Muscle layer of colon (tissue), 2 donors: ENCODE results near the gene OR4D6.
"Not testable (repeated sequence)": the region's sequence is repeated elsewhere in the genome, so short reads cannot be mapped to it uniquely, and the experiment has no call there.

Experiments used
- H3K27ac ChIP-seq: one replicate; pipeline ENCODE4 v1.7.0; 2013; ENCODE audit warnings: low read depth, mild to moderate bottlenecking, low read length, moderate library complexity
- H3K27me3 ChIP-seq, 2 donors: one replicate each; pipeline ENCODE4 v1.7.0; 2013; ENCODE audit warnings: low read length in 2 of 2, mild to moderate bottlenecking in 2 of 2; ENCODE audit not compliant: insufficient read depth in 2 of 2, control insufficient read depth in 1 of 2
- H3K36me3 ChIP-seq: one replicate; pipeline ENCODE4 v1.7.0; 2013; ENCODE audit warnings: mild to moderate bottlenecking, low read length; ENCODE audit not compliant: insufficient read depth
- H3K4me1 ChIP-seq: one replicate; pipeline ENCODE4 v1.7.0; 2013; ENCODE audit warnings: mild to moderate bottlenecking, low read length; ENCODE audit not compliant: insufficient read depth
- H3K4me3 ChIP-seq, 2 donors: one replicate each; pipeline ENCODE4 v1.7.0; 2013; ENCODE audit warnings: low read length in 2 of 2, low read depth in 1 of 2, mild to moderate bottlenecking in 1 of 2, moderate library complexity in 1 of 2
- H3K9ac ChIP-seq: one replicate; pipeline ENCODE4 v1.7.0; 2013; ENCODE audit warnings: low read length
- H3K9me3 ChIP-seq: one replicate; pipeline ENCODE4 v1.7.0; 2013; ENCODE audit warnings: mild to moderate bottlenecking, low read length
- donor health status: abdominal sarcoma.
- donor health status: Adenocarcinoma of cecum.

Gene OR4D6

DNA sequence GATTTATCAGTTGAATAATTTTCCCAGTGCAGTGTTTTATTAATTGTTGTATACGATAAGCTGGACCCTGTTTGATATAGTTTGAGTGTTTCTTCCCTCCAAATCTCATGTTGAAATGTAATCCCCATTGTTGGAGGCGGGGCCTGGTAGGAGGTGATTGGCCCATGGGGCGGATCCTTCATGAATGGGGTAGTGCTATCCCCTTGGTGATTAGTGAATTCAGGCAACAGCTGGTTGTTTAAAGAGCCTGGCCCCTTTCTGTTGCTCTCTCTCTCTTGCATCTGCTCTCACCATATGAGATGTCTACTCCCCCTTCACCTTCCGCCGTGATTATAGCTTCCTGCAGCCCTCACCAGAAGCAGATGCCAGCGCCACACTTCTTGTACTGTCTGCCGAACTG, 19.0 kb upstream of the OR4D6 start:
- no peaks in the 10 kb centered on the region for H3K36me3 ChIP-seq
- no peaks in the 10 kb centered on the region for H3K4me1 ChIP-seq
- no peak overlapping the region for H3K4me3 ChIP-seq
- no peak overlapping the region for H3K9ac ChIP-seq
- H3K27ac ChIP-seq = no peak overlapping the region
- no peaks in the 10 kb centered on the region for H3K27me3 ChIP-seq
- no peaks in the 10 kb centered on the region for H3K9me3 ChIP-seq

DNA sequence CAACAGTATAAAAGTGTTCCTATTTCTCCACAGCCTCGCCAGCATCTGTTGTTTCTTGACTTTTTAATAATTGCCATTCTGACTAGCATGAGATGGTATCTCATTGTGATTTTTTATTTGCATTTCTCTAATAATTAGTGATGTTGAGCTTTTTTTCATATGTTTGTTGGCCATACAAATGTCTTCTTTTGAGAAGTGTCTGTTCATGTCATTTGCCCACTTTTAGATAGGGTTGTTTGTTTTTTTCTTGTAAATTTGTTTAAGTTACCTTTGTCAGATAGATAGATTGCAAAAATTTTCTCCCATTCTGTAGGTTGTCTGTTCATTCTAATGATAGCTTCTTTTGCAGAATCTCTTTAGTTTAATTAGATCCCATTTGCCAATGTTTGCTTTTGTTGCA, 11.1 kb upstream of the OR4D6 start:
- not testable (repeated sequence) for H3K36me3 ChIP-seq, H3K27ac ChIP-seq, H3K27me3 ChIP-seq, H3K9me3 ChIP-seq, H3K4me3 ChIP-seq, H3K9ac ChIP-seq, H3K4me1 ChIP-seq

DNA sequence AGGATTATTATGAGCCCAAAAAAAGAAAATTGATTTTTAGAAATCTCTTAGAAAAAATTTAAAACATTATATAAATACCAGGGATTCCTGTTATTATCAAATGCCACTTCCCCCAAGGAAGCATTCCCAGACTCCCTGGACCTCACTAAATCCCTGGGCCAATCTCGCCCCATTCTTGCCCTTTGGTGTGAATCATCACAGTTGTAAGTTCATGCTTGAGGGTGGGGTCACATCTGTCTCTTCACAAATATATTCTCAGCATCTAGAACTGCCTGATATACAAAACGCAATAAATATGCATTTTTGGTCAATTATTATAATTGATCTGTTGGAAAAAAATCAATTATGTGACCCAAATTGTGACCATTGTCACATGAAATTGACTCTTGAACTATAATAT, 8.3 kb upstream of the OR4D6 start:
- H3K4me1 ChIP-seq = no peaks in the 10 kb centered on the region
- H3K27me3 ChIP-seq = no peaks in the 10 kb centered on the region
- no peak overlapping the region for H3K4me3 ChIP-seq
- no peaks in the 10 kb centered on the region for H3K9me3 ChIP-seq
- H3K9ac ChIP-seq = no peak overlapping the region
- no peak overlapping the region for H3K27ac ChIP-seq
- no peaks in the 10 kb centered on the region for H3K36me3 ChIP-seq

GRCh38 chr11:59459916-59460315, 3.2 kb downstream of the OR4D6 start:
- Histone ChIP-seq H3K4me3 (no peak overlapping the region), H3K36me3 (no peaks in the 10 kb centered on the region), H3K9ac (no peak overlapping the region), H3K4me1 (no peaks in the 10 kb centered on the region), H3K27me3 (no peaks in the 10 kb centered on the region), H3K27ac (no peak overlapping the region), H3K9me3 (no peaks in the 10 kb centered on the region)

DNA sequence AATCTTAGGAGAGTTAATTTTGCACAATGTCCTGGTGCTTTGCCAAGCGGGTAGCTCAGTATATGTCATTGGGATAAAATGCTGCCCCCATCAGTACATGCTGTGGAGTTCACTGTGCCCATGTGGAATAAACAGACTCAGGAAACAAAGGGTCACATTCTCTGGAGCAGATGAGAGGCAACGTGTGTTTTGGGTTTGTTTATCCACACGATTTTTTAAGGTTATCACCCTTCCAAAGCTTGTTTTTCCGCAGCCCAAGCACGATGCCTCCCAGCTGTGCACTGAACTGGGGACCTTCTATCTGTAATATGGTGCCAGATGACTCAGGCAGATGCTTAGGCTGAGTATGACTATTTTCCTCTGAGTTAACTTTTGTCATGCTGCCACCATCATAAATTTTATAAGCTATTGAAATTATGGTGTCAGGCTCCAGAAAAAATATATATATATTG, 6.5 kb downstream of the OR4D6 start:
- Histone ChIP-seq H3K36me3 (no peaks in the 10 kb centered on the region), H3K27me3 (no peaks in the 10 kb centered on the region), H3K9me3 (no peaks in the 10 kb centered on the region), H3K9ac (no peak overlapping the region), H3K27ac (peak overlapping the region; percentile 14), H3K4me3 (no peak overlapping the region), H3K4me1 (no peaks in the 10 kb centered on the region)

GRCh38 chr11:59473015-59473414, 16.3 kb downstream of the OR4D6 start, which contains the start of gene OR4D10:
TSS of gene OR4D10 (plus strand) at chr11:59473315. CDS start at chr11:59477430, 4,115 bp downstream.
- no peaks in the 10 kb centered on the region for H3K27me3 ChIP-seq
- no peaks in the 10 kb centered on the region for H3K4me1 ChIP-seq
- no peak within 1 kb of the TSS for H3K4me3 ChIP-seq
- H3K36me3 ChIP-seq = no peaks in the 10 kb centered on the region
- H3K9me3 ChIP-seq = no peaks in the 10 kb centered on the region
- no peak within 1 kb of the TSS for H3K9ac ChIP-seq
- H3K27ac ChIP-seq = no peak within 1 kb of the TSS

DNA sequence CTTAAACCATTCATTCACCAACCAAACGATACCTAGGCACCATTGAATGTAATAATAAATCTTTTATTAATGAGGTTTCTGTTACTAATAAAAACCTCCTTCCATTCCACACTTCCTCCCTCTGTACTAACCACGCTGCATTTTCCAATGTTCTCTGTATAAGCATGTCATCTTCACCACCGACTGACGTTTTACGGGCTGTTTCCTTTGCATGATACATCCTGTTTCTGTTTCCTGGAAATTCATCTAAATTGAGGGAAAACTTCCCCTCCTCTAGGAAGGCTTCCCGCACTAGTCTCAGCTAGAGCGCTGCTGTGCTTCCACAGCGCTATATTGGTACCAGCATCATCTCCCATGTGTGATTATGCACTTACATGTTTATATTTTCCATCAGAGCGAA, 18.4 kb downstream of the OR4D6 start:
- H3K27me3 ChIP-seq = no peaks in the 10 kb centered on the region
- no peak overlapping the region for H3K27ac ChIP-seq
- no peak overlapping the region for H3K4me3 ChIP-seq
- H3K36me3 ChIP-seq = no peaks in the 10 kb centered on the region
- H3K9ac ChIP-seq = no peak overlapping the region
- no peaks in the 10 kb centered on the region for H3K9me3 ChIP-seq
- H3K4me1 ChIP-seq = no peaks in the 10 kb centered on the region

DNA sequence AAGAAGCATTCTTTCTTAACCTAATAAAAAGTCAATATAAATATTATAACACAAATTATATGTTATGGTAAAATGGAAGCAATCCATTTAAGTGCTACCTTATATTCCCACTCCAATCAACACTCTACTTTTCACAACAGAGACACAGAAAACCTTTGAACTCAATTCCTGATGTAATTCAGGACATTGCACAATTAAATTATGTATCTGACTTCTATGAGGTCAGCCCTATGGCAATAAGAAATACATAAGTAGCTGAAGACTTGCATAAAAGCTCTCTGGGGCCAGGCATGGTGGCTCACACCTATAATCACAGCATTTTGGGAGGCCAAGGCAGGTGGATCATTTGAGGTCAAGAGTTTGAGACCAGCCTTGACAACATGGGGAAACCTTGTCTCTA, 23.1 kb downstream of the OR4D6 start:
- Histone ChIP-seq H3K9ac (no peak overlapping the region), H3K4me3 (no peak overlapping the region), H3K4me1 (no peaks in the 10 kb centered on the region), H3K36me3 (no peaks in the 10 kb centered on the region), H3K27me3 (no peaks in the 10 kb centered on the region), H3K27ac (no peak overlapping the region), H3K9me3 (no peaks in the 10 kb centered on the region)

GRCh38 chr11:59480359-59480758, 23.6 kb downstream of the OR4D6 start:
- Histone ChIP-seq H3K4me1 (no peaks in the 10 kb centered on the region), H3K9ac (no peak overlapping the region), H3K27ac (no peak overlapping the region), H3K4me3 (no peak overlapping the region), H3K27me3 (no peaks in the 10 kb centered on the region), H3K36me3 (no peaks in the 10 kb centered on the region), H3K9me3 (no peaks in the 10 kb centered on the region)

DNA sequence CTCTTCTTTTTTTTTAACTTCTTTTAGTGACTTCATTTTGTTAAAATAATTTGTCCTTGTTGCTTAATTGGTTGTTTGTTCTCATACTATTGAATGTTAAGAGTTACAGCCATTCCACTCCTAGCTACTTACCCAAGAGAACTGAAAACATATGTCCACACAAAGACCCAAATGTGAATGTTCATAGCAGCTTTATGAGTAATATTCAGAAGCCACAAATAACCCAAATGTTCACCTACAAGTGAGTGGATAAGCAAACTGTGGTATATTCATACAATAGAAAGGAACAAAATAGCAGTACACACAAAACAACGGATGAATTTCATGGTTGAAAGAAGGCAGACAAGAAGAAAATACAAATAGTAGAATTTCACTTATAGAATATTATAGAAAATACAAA, 45.2 kb downstream of the OR4D6 start:
- Histone ChIP-seq H3K4me1 (no peaks in the 10 kb centered on the region), H3K27me3 (no peaks in the 10 kb centered on the region), H3K9me3 (no peaks in the 10 kb centered on the region), H3K27ac (no peak overlapping the region), H3K36me3 (no peaks in the 10 kb centered on the region), H3K4me3 (no peak overlapping the region), H3K9ac (no peak overlapping the region)

GRCh38 chr11:59503276-59503675, 46.5 kb downstream of the OR4D6 start, which contains the start of gene OR4D11:
TSS of gene OR4D11 (plus strand) at chr11:59503576. CDS start at chr11:59503576, 0 bp downstream.
- H3K4me3 ChIP-seq = no peak within 1 kb of the TSS
- no peak within 1 kb of the TSS for H3K9ac ChIP-seq
- no peaks in the 10 kb centered on the region for H3K27me3 ChIP-seq
- no peaks in the 10 kb centered on the region for H3K36me3 ChIP-seq
- H3K27ac ChIP-seq = no peak within 1 kb of the TSS
- H3K4me1 ChIP-seq = no peaks in the 10 kb centered on the region
- no peaks in the 10 kb centered on the region for H3K9me3 ChIP-seq
